SKM-1 treated with dmso at 0.1 percent for 144 hours (cell line): ENCODE results near the gene KHDRBS2.

ENCODE experiments used
- DNase-seq: peaks from one replicate; lab custom pipeline; 2025; ENCODE audit not compliant: unreplicated experiment; lab: John Stamatoyannopoulos, UW

KHDRBS2 gene

GRCh38 chr6:62039605-62040004 is 246.4 kb downstream of the KHDRBS2 start:
- DNase-seq, result no peak

GRCh38 chr6:62037445-62037844 is 248.6 kb downstream of the KHDRBS2 start:
- DNase-seq, result no peak

GRCh38 chr6:62035952-62036351 is 250.1 kb downstream of the KHDRBS2 start:
- DNase-seq, result no peak

GRCh38 chr6:62013719-62014118 is 272.3 kb downstream of the KHDRBS2 start:
- DNase-seq, result no peak

GRCh38 chr6:62009445-62009844 is 276.6 kb downstream of the KHDRBS2 start:
- no peak for DNase-seq

DNA sequence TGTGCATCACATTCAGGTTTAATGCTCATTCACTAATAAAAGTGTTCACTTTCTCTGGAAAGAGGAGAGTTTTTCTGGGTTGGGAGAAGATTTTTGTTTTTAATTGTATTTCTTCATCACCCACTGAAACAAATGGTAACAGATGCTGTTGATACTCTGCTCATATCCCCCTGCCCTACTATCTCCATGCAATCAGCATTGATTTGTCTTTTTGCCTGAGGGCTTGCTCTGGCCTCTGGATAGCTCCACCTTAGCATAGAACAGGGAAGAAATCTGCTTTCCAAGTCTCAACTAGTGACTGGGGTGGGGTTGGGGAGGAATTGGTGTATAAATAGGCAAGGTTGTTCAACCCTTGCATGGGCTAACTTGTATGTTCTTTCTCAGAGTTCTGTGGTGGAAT is 296.4 kb downstream of the KHDRBS2 start:
- no peak for DNase-seq

- no peak for DNase-seq
These were observed 305.4 kb downstream of the KHDRBS2 start for GRCh38 chr6:61980622-61981021.

GRCh38 chr6:61977947-61978346 is 308.1 kb downstream of the KHDRBS2 start:
- DNase-seq, result no peak

DNA sequence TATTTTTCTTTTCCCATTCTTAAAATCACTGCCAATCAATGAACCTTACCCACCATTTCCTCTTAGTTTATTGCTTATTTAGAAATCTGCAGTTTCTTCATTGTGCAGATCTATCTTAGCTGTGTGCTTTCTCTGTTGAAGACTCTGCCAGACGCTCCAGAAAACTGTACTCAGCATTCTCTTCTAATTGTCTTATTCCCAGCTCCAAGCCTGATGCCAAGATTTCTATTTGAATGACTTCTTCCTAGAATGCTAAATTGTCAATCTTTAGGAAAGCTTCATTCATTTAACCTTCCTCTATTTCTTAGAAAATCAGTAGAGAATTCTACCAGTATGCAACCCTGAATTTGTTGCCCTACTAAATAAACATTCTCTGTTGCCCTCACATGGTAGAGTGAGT is 308.9 kb downstream of the KHDRBS2 start:
- no peak for DNase-seq

GRCh38 chr6:61959196-61959595 is 326.8 kb downstream of the KHDRBS2 start:
- DNase-seq, result no peak

DNA sequence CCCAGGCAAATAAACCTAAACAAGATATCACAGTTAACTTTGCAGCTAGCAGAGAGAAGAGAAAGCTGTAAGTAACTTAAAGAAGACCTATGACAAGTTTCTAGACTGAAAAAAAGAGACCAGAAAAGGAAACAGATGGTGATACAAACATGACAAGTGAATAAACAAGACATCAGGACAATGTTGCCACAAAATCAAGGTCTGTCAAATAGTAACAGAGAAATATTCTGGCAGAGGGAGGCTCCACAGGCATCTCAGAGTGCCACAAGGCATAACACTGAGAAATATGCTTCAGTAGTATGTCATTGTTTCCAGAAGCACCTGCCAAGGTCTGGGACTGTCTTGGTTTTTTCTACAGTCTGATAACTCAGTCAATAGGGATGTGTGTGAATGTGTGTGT is 332.2 kb downstream of the KHDRBS2 start:
- no peak for DNase-seq

GRCh38 chr6:61951586-61951985 is 334.4 kb downstream of the KHDRBS2 start:
- DNase-seq, result no peak

DNA sequence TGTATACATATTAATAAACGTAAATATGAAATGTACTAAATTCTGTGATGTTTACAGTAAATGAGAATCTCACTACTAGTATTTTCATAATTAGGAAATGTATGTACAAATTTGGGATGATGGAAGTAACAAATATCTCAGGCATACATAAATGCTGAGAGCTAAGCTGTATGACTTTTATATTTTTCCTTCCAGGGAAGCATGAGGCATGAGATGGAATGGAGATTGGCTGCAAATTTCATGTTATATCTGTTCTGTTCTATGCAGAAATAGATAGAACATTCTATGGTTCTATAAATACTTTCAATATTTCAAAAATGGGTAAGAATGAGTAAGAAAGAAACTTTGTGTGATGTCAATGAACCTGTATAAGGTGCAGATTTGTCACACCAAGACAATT is 335.2 kb downstream of the KHDRBS2 start:
- no peak for DNase-seq

DNA sequence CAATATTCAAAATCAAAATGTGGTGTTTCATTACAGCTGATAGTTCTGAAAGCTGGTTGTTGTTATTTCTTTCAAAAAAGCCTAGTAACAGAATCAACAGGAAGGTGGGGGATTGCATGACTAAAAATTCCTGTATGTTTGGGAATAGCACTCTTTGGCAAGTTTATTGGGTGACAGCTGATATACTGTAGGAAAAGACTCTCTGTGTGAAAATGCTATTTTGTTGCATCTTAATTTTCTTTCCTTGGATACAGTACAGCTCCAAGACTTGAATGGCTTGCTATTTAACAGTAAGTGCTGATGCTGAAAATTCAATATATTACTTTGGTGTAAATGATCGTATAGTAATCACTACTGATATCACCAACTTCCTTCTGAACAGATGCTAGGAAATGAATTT is 336.1 kb downstream of the KHDRBS2 start:
- no peak for DNase-seq

GRCh38 chr6:61949161-61949560 is 336.9 kb downstream of the KHDRBS2 start:
- no peak for DNase-seq

GRCh38 chr6:61947311-61947947 is 338.6 kb downstream of the KHDRBS2 start:
- DNase-seq, result no peak

DNA sequence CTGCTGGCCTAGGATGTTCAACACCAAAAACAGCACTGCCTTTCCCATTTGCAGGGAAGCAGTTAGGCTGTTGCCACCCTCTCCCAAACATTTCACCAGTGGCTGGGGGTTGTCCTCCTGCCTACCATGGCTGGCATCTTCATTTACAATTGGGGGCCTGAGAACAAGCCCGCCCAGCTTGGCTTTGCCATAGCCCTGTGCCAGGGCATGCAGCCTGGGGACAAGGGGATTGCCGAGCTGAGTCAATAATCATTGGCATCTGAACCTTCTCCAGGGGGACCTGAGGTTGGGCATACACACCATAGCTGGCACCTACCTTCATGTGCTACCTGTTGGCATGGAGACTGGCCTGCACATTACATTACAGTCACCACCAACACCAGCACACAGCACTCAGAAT is 345.1 kb downstream of the KHDRBS2 start:
- DNase-seq, result no peak

DNA sequence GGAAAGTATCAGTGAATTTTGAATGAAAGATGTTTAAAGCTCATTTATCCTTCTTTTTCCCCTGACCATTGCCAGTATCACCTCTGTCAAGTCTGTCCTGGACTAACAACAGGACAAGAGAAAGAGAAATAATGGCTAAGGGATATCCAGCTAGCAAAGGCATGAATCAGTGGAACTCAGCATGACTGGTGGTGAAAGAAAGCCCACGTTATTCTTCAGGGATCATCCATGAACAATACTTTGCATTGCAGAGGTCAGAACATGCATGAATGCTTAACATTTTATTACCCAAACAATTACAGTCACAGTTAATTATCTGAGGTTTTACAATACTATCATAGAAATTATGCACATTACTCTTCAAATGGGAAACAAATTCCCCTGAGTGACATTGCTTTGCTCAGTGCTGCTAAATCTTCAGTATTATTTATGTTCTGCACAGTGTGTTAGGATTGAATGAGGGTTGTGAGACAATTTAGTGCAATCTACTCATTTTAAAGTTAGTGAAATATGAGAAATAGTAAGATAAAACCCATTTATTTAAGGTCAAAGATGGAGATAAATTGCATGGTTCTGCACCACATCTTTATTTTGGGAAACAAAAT is 350.7 kb downstream of the KHDRBS2 start:
- no peak for DNase-seq

DNA sequence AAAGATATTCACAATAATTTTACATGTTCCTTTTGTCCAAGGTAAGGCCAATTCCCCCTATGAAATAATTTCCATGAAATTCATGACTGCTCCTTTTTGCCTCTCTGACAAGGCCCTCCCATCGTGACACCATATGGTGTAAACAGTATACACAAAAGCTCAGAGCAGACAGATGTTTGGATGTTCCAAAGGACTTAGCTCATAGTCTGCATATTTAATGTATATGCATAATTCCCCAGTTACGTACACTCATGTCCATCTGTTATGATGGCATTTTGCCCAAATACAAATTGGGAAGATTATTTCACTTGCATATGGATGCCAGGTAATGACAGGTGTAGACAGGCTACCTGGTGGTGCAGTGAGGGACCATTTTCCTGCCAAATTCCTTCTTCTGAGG is 376.5 kb downstream of the KHDRBS2 start:
- DNase-seq, result no peak

GRCh38 chr6:61901748-61902147 is 384.3 kb downstream of the KHDRBS2 start:
- DNase-seq, result no peak

GRCh38 chr6:61894536-61894935 is 391.5 kb downstream of the KHDRBS2 start:
- no peak for DNase-seq

DNA sequence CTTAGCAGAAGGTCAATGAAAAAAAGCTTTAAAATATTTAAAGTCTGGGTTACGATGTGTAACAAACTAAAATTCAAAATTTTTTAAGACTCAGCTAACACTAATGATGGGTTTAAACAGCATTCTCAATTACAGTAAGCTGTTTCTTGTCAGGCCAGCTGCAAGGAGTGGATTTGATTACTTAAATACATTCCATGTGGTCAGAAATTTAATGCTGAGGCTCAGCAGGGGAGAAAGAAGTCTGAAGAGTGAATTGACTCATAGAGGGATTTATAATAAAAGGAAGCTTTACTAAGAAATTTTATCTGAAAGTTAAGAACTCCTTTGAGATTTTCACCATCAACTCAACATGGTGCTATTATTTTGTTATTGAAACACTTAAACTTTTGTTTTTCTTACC is 398.6 kb downstream of the KHDRBS2 start:
- no peak for DNase-seq

- DNase-seq, result peak; percentile 6
These were observed 399.3 kb downstream of the KHDRBS2 start for GRCh38 chr6:61886608-61887259.
